CD4-positive, alpha-beta T cell treated with Interleukin-10 for 1 hour (primary cell): ENCODE results near the gene TCOF1.

Experiments used
- DNase-seq: peaks from one replicate; pipeline ENCODE4 v3.0.0-alpha.2; 2020

TCOF1 gene

GRCh38 chr5:150352244-150353031, 5.1 kb upstream of the TCOF1 start:
- DNase-seq: no peak

GRCh38 chr5:150353032-150353675, 4.3 kb upstream of the TCOF1 start:
- DNase-seq: no peak

- DNase-seq: no peak
These were observed 1.7 kb upstream of the TCOF1 start for GRCh38 chr5:150355791-150356190.

DNA sequence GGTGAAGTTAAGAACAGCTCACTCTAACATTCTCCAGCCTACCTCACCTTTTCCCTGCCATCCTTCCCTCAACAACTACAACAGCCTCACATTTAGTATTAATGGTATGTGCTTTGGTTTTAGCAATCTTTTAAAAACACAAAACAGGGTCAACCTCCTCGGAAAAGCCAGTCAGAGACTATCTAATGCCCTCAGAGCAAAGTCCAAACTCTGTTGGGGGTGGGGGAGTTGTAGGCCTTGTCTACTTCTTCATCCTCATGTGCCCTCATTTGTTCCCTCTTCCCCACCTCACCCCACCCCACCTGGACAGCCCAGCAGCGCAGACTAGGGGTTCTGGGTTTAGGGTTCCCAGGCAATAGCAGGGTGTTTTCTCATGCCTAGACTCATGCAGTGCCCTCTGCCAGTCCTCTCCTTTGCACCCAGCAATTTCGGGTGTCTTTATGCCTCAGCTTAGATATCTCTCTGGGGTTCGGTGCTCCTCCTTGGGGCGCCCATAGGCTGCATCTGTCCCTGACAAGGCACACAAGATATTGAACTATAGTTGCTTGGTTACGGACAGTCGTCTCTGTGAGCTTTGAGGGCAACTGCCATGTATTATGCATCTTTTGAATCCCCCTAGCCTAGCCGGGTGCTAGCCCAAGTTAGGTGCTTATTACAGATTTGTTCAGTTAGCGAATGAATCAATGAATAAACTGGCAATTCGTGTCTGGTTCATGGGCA, 762 bp upstream of the TCOF1 start:
- DNase-seq: no peak

- no peak for DNase-seq
These were observed 981 bp downstream of the TCOF1 start for GRCh38 chr5:150358261-150359095.

GRCh38 chr5:150361301-150361700, 3.8 kb downstream of the TCOF1 start:
- DNase-seq: no peak

- no peak for DNase-seq
These were observed 5.7 kb downstream of the TCOF1 start for GRCh38 chr5:150363185-150363584.

GRCh38 chr5:150364004-150364403, 6.5 kb downstream of the TCOF1 start:
- DNase-seq: no peak

- no peak for DNase-seq
These were observed 11.0 kb downstream of the TCOF1 start for GRCh38 chr5:150368526-150368925.

DNA sequence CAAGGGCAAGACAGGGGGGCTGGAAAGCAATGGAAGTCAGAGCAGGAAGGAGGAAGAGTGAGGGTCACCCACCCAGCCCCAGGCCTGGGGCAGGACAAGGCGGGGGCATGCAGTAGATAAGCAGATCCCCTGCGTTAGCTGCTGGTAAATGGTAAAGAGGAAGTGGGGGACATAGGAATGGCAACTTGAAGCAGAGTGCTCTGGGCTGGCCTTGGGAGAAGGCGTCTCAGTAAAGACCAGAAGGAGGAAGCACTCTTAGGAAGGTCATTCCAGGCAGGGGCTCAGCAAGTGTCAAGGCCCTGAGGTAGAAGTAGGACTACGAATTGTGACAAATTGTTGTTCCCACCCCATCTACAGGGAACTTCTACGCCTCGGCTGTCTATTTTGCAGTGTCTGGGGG, 15.1 kb downstream of the TCOF1 start:
- no peak for DNase-seq

DNA sequence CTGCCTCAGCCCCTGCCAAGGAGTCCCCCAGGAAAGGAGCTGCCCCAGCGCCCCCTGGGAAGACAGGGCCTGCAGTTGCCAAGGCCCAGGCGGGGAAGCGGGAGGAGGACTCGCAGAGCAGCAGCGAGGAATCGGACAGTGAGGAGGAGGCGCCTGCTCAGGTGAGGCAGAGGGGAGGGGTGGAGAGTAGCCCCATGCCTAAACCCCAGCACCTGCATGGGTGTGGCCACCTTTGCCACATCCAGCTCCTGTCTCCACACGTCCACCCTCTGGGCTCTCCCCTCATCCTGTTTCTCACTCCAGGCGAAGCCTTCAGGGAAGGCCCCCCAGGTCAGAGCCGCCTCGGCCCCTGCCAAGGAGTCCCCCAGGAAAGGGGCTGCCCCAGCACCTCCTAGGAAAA, 17.2 kb downstream of the TCOF1 start:
- DNase-seq: no peak

- peak; percentile 44 for DNase-seq
These were observed 19.6 kb downstream of the TCOF1 start for GRCh38 chr5:150376799-150377771.

DNA sequence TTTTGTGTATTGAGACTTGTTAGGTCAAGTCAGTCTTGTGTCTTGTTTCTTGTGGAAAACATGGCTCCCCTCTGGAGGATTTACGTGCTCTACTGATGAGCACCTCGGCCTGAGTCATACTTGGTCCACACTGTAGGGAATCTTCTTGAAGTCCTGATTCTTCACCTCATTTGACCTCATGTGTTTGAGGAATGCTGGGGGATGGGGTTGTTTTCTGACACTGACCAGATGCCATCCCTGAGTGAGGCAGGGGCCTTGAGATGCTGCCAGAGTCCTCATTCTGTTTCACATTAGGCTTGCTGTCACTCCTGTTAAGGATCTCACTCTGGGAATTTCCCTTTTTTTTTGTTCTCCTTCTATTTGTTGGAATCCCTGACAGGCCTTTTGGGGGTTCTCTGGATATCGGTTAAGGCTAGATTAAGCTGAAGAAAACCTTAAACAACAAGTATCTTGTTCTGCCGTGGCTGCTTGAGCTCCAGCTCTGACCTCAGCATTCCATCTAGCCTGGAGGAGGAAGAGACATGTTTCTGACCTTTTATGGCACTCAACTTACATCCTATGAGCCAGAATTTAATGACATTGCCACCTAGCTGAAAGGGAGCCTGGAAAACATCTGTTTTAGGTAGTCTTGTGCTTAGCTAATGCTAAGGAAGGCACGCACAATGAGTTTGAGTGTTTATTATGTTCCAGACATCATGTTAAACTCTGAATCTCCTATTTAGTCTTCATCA, 20.6 kb downstream of the TCOF1 start:
- no peak for DNase-seq

DNA sequence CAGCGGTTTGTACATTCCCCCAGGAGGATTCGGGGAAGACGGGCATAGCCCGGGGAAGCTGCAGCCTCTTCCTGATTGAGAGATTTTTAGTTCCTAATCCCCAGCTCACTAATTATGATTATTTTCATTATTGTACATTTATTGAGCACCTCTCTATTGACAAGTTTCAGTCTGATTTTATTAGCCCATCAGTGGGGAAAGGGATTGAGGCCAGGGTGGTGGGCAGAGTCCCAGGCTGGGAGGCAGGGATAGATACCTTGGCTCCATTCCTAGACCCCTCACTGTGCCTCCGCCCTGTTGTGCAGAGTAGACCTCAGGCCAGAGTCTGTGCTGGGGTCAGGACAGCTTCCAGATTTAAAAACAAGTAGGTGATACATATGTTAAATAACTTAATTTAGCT, 27.2 kb downstream of the TCOF1 start:
- DNase-seq: no peak

DNA sequence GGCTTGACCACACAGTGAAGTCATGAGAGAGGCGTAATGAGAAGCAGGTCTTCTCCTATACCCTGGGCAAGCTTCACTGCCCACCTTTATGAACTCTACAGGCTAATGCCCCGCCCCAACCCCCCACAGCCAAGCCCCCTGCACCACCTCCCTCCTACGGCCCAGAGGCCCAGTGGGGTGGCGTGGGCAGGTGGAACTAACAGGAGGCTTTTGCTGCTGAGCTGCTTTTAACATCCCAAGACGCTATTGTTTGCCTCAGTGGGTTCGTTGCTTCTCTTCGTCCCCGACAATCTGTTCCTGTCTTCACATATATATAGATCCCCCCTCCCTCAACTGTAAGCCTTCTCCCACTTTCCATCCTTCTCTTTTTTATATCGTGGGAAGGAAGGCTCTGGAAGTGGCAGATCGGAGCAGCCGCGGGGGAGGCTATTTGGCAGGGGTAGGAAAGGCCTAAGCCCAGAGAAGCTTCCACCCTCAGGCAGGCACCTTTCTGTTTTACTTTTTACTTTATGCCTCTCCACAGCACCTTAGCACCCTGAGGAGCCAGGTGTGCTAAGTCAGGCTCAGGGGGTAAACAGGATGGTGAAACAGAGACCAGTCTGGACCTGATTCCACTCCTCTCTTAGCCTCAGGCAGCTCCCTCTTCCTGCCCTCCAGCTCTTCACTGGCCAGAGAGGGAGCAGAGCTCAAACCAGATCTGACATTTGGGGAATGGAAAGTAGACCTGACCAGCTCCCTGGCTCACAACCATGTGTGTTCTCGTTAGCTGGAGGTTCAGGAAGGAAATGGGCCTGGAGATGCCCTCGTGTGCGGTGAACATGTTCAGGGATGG, 28.7 kb downstream of the TCOF1 start:
- no peak for DNase-seq

DNA sequence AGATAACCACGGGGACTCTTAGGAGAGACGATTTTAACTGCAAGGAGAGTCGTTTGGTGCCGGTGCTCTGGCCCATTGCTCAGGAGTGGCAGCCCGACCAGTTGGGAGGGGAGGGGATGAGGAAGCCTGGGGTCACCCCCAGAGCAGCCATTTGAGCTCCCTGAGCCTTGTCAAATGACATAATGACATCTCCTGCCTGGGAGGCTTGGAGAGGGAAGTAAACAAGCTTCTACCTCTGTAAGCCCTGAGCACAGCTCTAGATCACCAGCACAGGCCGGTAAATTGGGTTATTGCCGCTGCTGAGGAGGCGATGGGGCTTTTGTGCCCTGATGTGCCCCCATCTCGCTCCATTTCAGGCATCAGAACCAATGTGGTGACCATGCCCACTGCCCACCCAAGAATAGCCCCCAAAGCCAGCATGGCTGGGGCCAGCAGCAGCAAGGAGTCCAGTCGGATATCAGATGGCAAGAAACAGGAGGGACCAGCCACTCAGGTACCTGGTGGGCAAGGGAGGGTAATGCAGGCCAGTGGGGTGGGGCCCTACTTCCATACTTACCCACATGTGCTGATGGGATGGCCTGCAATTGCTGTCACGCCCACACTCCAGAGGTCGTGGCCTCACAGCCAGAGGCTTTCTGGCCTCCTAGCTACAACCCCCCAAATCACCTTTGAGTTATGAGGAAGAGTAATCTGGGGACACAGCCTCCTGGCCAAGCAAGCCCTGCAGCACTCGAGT, 32.2 kb downstream of the TCOF1 start:
- no peak for DNase-seq

- no peak for DNase-seq
These were observed 33.8 kb downstream of the TCOF1 start for GRCh38 chr5:150391064-150391834.

DNA sequence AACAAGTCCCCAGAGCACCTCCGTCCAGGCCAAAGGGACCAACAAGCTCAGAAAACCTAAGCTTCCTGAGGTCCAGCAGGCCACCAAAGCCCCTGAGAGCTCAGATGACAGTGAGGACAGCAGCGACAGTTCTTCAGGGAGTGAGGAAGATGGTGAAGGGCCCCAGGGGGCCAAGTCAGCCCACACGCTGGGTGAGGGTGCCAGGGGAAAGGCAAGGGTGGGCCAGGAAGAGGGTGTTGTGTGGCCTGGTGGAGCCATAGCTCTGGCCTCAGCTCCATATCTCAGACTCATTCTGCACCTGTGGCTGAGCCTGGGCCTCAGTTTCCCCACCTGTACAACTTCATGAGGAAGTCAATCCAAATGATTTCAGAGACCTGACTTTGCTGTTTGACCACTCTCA, 34.5 kb downstream of the TCOF1 start:
- DNase-seq: no peak

GRCh38 chr5:150392680-150393079, 35.2 kb downstream of the TCOF1 start:
- DNase-seq: no peak
